ENCODE results near the gene NPHS1.
"Not testable (repeated sequence)": the region's sequence is repeated elsewhere in the genome, so short reads cannot be mapped to it uniquely, and the experiment has no call there.

Gene NPHS1

GRCh38 chr19:35848486-35848885 lies 3.8 kb downstream of the NPHS1 start:
- no peak for DNase-seq

- DNase-seq: no peak
These were observed 4.4 kb downstream of the NPHS1 start for GRCh38 chr19:35847911-35848310.

- no peak for DNase-seq
These were observed 6.2 kb downstream of the NPHS1 start for GRCh38 chr19:35846038-35846668.

- no peak for DNase-seq
These were observed 6.9 kb downstream of the NPHS1 start for GRCh38 chr19:35845215-35846037.

GRCh38 chr19:35844482-35845214 lies 7.7 kb downstream of the NPHS1 start:
- no peak for DNase-seq

GRCh38 chr19:35843676-35844481 lies 8.4 kb downstream of the NPHS1 start:
- DNase-seq: no peak

- no peak for DNase-seq
These were observed 9.5 kb downstream of the NPHS1 start for GRCh38 chr19:35842666-35843272.

- no peak for DNase-seq
These were observed 10.2 kb downstream of the NPHS1 start for GRCh38 chr19:35841961-35842595.

- not testable (repeated sequence) for DNase-seq
These were observed 16.2 kb downstream of the NPHS1 start for GRCh38 chr19:35836096-35836495.

- DNase-seq: no peak
These were observed 18.3 kb downstream of the NPHS1 start for GRCh38 chr19:35833972-35834371.

- DNase-seq: no peak
These were observed 20.2 kb downstream of the NPHS1 start for GRCh38 chr19:35832054-35832453.

- DNase-seq: no peak
These were observed 21.3 kb downstream of the NPHS1 start for GRCh38 chr19:35830986-35831385.

GRCh38 chr19:35828692-35829301 lies 23.5 kb downstream of the NPHS1 start:
- DNase-seq: no peak

GRCh38 chr19:35824150-35824549 lies 28.2 kb downstream of the NPHS1 start:
- DNase-seq: no peak

- no peak for DNase-seq
These were observed 29.7 kb downstream of the NPHS1 start for GRCh38 chr19:35822579-35822978.

- DNase-seq: no peak
These were observed 33.9 kb downstream of the NPHS1 start for GRCh38 chr19:35818445-35818844.

- DNase-seq: no peak
These were observed 35.5 kb downstream of the NPHS1 start for GRCh38 chr19:35816846-35817245.

GRCh38 chr19:35816262-35816661 lies 36.0 kb downstream of the NPHS1 start:
- DNase-seq: no peak

GRCh38 chr19:35813043-35813890 lies 39.0 kb downstream of the NPHS1 start:
- DNase-seq: no peak

- DNase-seq: no peak
These were observed 39.9 kb downstream of the NPHS1 start, which contains the start of gene PRODH2 for GRCh38 chr19:35812220-35813042. Gene PRODH2 (minus strand): TSS chr19:35812845. CDS start chr19:35812805, 40 bp downstream.
